Activated T-helper 9 cell treated with anti-CD3 and anti-CD28 coated beads, Interleukin-2, amount 50 U/mL, for 16 hours (primary cell): ENCODE measurements around the gene LIPC.

Experiments used
- DNase-seq: peaks from one replicate; pipeline ENCODE4 v3.0.0-alpha.2; 2020; ENCODE audit warnings: low read depth

The LIPC gene

DNA sequence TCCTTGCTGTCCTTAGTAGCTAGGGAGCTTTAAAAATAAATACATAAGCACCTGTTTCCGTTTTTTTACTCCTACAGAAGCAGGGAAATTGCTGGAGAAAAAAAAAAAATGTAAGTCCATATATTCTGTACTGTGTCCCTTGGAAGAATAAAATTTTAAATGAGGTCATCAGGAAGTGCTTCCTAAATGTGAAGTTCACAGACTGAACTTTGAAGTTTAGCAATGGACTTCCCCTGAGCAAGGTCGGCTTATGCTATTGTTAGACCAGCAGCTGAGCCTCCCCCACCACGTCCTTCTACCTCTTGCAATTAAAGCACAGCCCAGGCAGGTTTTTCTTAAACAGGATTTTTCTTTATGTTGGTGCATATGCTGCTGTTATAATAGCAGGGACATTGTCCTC, 26.3 kb downstream of the LIPC start:
- DNase-seq: no peak

DNA sequence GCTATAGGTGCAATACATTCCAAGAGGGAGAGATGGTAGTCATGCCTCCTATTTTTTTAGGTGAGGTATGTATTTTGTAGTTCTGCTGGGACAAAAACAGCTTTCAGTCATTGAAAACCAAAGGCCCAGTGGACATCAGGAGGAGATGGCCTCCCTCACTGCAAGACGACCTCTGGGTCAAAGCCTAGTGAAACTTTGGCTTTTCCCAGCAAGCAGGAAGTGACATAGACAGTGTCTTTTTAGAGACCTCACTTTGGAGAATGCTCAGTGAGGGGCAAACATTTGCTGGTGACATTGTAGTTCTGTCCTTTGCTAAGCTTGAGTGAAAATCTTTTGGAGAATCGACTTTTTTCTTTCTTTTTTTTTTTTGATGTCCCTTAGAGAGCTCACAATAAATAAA, 27.3 kb downstream of the LIPC start:
- DNase-seq: no peak

DNA sequence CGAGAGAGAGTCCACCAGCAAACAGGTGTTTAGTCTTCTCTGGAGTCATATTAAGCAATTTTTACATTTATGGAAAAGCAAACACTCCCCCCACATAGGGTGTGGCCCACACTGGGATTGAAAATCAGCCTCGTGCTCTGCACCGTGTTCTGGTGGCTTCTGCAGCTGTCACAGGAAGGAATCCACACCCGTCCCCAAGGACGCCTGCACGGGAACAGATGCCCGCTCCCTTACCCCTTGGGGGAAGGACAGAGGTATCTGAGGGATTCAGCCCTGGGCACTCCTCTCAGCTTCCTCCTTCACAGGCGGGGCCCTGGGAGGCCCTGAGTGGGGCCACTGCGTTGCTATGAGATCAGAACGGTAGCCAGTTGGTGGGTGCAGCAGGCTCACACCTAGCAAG, 27.8 kb downstream of the LIPC start:
- DNase-seq: no peak

GRCh38 chr15:58460116-58460790, 28.5 kb downstream of the LIPC start:
- DNase-seq: no peak

DNA sequence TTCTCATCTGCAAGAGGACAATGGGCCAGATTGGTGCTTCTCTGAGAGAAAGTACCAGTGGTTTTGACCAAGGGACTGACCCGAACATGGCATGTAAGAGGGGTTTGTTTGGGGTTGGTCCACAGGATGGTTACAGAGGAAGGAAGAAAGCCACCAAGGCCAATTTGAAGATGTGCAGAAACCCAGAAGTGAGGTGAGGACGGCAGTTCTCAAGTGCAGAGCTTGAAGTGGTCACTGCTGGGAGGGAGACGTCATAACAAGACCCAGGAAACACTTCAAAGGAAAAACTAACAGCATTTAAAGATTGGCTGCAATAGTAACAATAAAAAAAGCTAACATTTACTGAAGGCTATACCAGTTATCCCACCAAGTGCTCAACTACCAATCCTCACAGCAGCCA, 29.1 kb downstream of the LIPC start:
- no peak for DNase-seq

- no peak for DNase-seq
Observed at GRCh38 chr15:58462547-58462946, 30.8 kb downstream of the LIPC start.

DNA sequence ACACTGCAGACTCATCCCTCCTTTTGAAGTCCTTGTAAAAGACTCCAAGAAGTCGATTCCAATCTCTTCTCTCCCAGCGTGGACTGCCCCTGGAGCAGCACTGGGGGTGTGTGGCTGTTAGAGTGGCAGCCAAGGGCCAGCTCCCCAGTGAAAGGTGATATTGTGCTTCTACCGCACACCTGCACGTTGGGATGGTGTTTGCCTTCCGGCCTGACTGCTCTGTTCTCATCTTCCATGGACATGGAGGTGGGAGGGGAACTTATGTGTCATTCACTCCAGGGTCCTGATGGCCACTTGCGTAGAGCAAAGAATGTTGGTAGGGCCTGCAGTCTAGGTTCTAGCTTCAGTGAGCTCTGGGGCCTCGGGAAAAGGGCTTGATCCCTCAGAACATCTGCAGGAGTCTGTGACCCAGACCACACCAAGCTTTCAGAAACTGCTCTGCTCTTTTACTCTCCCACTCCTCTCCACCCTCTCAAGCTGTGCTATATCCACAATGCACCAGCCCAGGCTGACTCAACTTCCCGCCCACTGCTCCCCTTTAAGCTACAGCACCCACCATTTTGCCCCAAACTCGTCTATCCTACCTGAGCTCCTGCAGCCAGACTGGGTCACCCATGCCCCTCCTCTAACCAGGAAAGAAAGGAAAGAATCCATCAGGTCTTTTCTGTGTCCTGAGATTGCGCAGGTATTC, 31.3 kb downstream of the LIPC start:
- DNase-seq: no peak

GRCh38 chr15:58463815-58464650, 32.2 kb downstream of the LIPC start:
- DNase-seq: no peak

DNA sequence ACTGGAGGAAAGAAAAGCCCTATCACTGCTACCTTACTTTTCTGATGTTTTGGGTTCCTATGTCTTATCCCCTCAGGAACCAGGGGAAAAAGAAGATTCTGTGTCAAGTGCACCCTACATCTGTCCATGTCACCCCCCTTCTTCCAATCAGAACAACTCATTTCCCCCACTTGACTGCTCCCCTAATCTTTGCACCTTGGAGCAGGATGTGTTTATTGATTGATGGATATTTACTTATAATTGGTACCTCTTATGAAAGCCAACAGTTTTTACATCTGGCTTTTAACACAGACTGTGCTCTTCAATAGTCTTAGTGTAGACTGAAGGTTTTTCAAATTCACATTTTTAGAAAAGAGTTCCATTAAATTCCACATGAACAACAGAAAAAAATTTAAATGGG, 33.3 kb downstream of the LIPC start:
- no peak for DNase-seq

GRCh38 chr15:58465866-58466517, 34.2 kb downstream of the LIPC start:
- no peak for DNase-seq

DNA sequence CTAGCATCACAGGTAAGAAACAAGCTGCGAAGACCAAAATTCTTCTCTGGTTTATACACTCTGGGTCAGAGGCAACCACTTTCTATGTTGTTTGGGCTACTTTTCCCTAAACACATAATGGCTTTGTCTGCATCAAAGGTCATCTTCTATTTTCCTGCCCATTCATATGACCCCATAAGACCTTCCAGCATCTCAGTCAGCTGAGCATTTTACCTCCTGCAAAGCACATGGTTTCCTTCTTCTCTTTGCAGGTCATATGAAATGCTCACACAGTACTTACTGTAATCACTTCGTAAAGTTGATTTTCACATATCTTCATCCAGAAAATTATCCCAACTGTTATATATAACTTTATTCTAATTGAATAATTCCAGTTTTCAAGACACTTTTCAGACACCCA, 34.8 kb downstream of the LIPC start:
- DNase-seq: no peak

GRCh38 chr15:58467121-58467721, 35.4 kb downstream of the LIPC start:
- no peak for DNase-seq

GRCh38 chr15:58467722-58468423, 36.1 kb downstream of the LIPC start:
- no peak for DNase-seq

- DNase-seq: no peak
Observed at GRCh38 chr15:58469432-58470353, 37.9 kb downstream of the LIPC start.

GRCh38 chr15:58471348-58471747, 39.6 kb downstream of the LIPC start:
- no peak for DNase-seq

DNA sequence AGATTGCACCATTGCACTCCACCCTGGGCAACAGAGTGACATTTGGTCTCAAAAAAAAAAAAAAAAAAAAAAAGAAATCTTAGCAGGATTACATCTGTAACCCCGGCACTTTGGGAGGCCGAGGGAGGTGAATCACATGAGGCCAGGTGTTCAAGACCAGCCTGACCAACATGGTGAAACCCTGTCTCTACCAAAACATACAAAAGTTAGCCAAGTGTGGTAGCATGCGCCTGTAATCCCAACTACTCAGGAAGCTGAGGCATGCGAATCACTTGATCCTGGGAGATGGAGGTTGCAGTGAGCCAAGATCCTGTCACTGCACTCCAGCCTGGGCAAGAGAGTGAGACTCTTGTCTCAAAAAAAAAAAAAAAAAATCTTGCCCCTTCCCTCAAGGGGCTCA, 40.4 kb downstream of the LIPC start:
- no peak for DNase-seq

- DNase-seq: no peak
Observed at GRCh38 chr15:58472821-58473581, 41.2 kb downstream of the LIPC start.

- DNase-seq: no peak
Observed at GRCh38 chr15:58473724-58474123, 41.9 kb downstream of the LIPC start.

DNA sequence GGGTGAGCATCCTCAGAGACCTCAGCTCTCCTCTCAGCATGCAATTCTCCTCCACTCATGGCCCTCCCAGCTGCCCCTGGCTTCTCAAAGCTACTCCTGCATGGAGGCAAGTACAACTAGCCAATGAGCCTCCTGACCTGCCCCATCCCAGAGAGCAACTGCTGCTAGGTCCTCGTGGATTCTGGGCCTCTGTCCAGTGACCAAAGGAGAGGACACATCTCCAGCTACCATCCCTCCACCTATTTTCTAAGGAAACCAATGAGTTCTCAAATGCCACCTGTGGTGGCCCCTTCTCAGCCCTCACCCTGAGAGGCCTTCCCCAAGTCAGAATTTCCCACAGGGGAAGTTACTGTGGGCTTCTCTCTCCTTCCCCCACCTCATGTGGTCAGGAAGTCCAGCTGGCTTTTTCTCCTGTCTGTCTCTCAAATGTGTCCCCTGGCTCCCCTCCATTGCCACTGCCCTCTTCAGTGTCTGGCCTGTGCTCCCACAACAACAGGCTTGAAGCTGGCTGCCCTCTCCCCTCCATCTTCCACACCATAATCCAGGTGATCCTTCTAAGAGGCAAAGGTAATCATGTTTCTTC, 43.0 kb downstream of the LIPC start:
- no peak for DNase-seq
